Left kidney (tissue), 2 donors: ENCODE results near the gene MSTN. TPM values are rescaled to one million over a fixed set of nuclear protein-coding genes. Genes with fewer than 3 reads are reported as not detected.
"Not testable (repeated sequence)": the region's sequence is repeated elsewhere in the genome, so short reads cannot be mapped to it uniquely, and the experiment has no call there.

Source experiments
- DNase-seq: peaks from one replicate; pipeline ENCODE4 v3.0.0-alpha.2; 2013
- polyA plus RNA-seq: library from polyadenylated mRNA; unstranded; fragments of 120-200 nt; gene quantifications from one replicate; pipeline ENCODE4 v1.2.1, GENCODE V29; 2013; ENCODE audit not compliant: insufficient read length

The MSTN gene
- polyA plus RNA-seq, 1 donor, result 2.9 TPM

- no peak for DNase-seq
Measured at GRCh38 chr2:190065839-190066238, 3.3 kb upstream of the MSTN start.

GRCh38 chr2:190063624-190064023 is 1.1 kb upstream of the MSTN start:
- no peak for DNase-seq

- DNase-seq, result no peak
Measured at GRCh38 chr2:190062053-190062452, 476 bp downstream of the MSTN start.

GRCh38 chr2:190060626-190061025 is 1.9 kb downstream of the MSTN start:
- DNase-seq, result no peak

GRCh38 chr2:190060019-190060418 is 2.5 kb downstream of the MSTN start:
- no peak for DNase-seq

GRCh38 chr2:190053426-190053825 is 9.1 kb downstream of the MSTN start:
- DNase-seq, result no peak

GRCh38 chr2:190052307-190052706 is 10.2 kb downstream of the MSTN start:
- DNase-seq, result no peak

GRCh38 chr2:190051223-190051622 is 11.3 kb downstream of the MSTN start:
- DNase-seq, result no peak

- DNase-seq, result no peak
Measured at GRCh38 chr2:190050001-190050400, 12.5 kb downstream of the MSTN start.

- no peak for DNase-seq
Measured at GRCh38 chr2:190044866-190045265, 17.7 kb downstream of the MSTN start.

GRCh38 chr2:190043441-190043840 is 19.1 kb downstream of the MSTN start:
- no peak for DNase-seq

- DNase-seq, result no peak
Measured at GRCh38 chr2:190036071-190036470, 26.5 kb downstream of the MSTN start.

- not testable (repeated sequence) for DNase-seq
Measured at GRCh38 chr2:190034417-190034816, 28.1 kb downstream of the MSTN start.

- DNase-seq, result peak; percentile 36
Measured at GRCh38 chr2:190031969-190032618, 30.4 kb downstream of the MSTN start.

- peak; percentile 27 for DNase-seq
Measured at GRCh38 chr2:190023860-190024259, 38.7 kb downstream of the MSTN start.

- DNase-seq, result no peak
Measured at GRCh38 chr2:190020720-190021119, 41.8 kb downstream of the MSTN start.

GRCh38 chr2:190017837-190018236 is 44.7 kb downstream of the MSTN start:
- no peak for DNase-seq

GRCh38 chr2:190015969-190016368 is 46.6 kb downstream of the MSTN start:
- DNase-seq, result not testable (repeated sequence)
